ENCODE measurements around the gene SPTLC3.

Gene SPTLC3

DNA sequence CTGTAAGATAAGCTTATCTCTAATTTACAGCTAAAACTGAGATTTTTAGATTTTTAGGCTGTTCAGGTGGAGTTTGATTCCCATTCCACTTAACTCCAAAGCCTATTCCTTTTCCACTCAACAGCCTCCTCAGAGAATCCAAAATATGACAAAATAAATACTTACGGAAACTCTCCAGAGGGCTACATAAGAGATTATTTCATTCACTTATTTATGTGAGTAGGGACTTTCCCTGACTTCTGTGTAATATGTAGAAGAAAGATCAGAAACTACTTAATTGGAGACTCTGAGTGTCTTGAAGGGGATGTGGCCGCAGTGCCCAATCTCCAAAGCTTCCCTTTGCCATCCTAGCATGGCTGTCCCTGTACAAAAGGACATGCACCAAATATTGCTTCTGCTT is 140.2 kb downstream of the SPTLC3 start:
- no peaks in the 10 kb centered on the region for H3K36me3 ChIP-seq (ENCODE audit: control insufficient read depth, insufficient read depth, low read length)

DNA sequence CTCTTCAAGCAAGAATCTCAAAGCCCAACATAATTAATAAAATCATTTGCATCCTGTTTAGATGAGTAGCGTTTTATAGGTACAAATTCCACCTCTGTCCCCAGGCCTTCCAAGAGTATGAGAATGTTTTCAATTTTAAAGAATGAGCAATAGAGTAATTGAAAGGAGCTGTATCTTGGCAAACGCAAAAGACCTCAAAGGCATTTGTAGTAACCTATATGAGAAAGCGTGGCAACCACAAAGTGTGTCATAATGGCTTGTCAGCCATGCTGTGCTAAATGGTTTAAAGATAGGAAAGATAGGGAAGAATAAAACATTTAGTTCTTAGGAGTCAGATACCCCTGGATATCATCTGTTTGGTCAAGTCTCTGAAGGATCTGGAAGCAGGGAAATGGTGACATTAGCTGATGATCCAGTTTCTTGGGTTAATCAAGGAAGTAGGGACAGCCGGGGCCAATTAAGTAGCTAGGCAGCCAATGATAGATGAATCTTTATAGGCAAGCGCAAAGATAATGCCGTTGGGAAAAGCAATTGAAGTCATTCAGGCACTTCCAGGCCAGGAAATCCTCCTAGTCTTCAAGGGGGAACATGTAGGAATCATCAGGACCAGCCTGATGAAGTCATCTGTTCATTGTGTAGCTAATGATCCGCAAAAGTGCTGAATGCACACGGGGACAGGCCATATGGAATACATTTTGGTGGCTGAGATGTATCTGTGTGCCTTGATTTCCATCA is 140.8 kb downstream of the SPTLC3 start:
- no peaks in the 10 kb centered on the region for H3K4me1 ChIP-seq (ENCODE audit: control insufficient read depth, insufficient read depth, low read length)
- H3K36me3 ChIP-seq (ENCODE audit: control insufficient read depth, insufficient read depth, low read length), result no peaks in the 10 kb centered on the region
- H3K27me3 ChIP-seq (ENCODE audit: control insufficient read depth, insufficient read depth, low read length), result no peaks in the 10 kb centered on the region
- H3K9ac ChIP-seq (ENCODE audit: low read depth, low read length), result no peak overlapping the region
- H3K4me3 ChIP-seq (ENCODE audit: low read depth, low read length), result no peak overlapping the region
- no peaks in the 10 kb centered on the region for H3K9me3 ChIP-seq (ENCODE audit: control insufficient read depth, insufficient read depth, low read length)

More for the DNA sequence above, 140.2 kb downstream of the SPTLC3 start:
- Histone ChIP-seq H3K4me1 (ENCODE audit: control insufficient read depth, insufficient read depth, low read length) (no peaks in the 10 kb centered on the region), H3K9ac (ENCODE audit: low read depth, low read length) (no peak overlapping the region), H3K27me3 (ENCODE audit: control insufficient read depth, insufficient read depth, low read length) (no peaks in the 10 kb centered on the region), H3K4me3 (ENCODE audit: low read depth, low read length) (no peak overlapping the region), H3K9me3 (ENCODE audit: control insufficient read depth, insufficient read depth, low read length) (no peaks in the 10 kb centered on the region)

DNA sequence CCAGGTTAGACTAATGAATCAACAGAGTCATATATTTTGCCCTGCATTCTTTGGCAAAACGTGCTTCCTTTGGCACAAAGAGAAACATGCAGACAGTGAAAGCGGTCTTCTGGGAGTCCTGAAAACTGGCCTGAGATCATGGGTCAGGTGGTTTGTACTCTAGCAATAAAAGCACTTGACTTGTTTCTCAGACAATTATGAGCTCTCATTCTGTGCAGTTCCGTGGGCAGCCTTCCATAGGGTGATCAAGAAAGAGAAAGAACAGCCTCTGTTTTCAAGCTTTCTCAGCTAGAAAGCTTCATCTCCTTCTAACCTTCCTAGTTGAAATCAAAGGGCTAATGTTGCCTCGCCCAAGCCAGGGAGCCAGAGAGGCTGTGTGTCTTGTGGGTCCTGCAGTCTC is 149.6 kb downstream of the SPTLC3 start:
- H3K9me3 ChIP-seq (ENCODE audit: control insufficient read depth, insufficient read depth, low read length), result no peaks in the 10 kb centered on the region
- no peak overlapping the region for H3K9ac ChIP-seq (ENCODE audit: low read depth, low read length)
- H3K4me1 ChIP-seq (ENCODE audit: control insufficient read depth, insufficient read depth, low read length), result no peaks in the 10 kb centered on the region
- H3K4me3 ChIP-seq (ENCODE audit: low read depth, low read length), result no peak overlapping the region
- H3K36me3 ChIP-seq (ENCODE audit: control insufficient read depth, insufficient read depth, low read length), result no peaks in the 10 kb centered on the region
- no peaks in the 10 kb centered on the region for H3K27me3 ChIP-seq (ENCODE audit: control insufficient read depth, insufficient read depth, low read length)

DNA sequence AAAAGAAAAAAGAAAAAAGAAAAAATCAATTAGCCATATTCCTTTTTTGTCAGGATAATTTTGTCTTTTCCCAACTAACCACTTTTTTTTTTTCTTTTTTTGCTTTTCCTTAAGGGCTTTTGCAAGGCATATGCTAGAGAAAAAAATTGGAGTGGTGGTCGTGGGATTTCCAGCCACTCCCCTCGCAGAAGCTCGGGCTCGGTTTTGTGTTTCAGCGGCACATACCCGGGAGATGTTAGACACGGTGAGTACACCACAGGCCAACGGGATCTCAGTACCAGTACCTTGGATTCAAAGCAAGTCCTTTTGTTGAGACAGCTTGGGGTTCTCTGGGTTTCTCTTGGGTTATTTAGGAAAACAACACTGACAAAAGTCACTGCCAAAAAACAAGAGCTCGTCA is 151.1 kb downstream of the SPTLC3 start:
- Histone ChIP-seq H3K27me3 (ENCODE audit: control insufficient read depth, insufficient read depth, low read length) (no peaks in the 10 kb centered on the region), H3K36me3 (ENCODE audit: control insufficient read depth, insufficient read depth, low read length) (no peaks in the 10 kb centered on the region), H3K9me3 (ENCODE audit: control insufficient read depth, insufficient read depth, low read length) (no peaks in the 10 kb centered on the region), H3K4me1 (ENCODE audit: control insufficient read depth, insufficient read depth, low read length) (peaks cover 3% of the 10 kb centered on the region), H3K9ac (ENCODE audit: low read depth, low read length) (no peak overlapping the region), H3K4me3 (ENCODE audit: low read depth, low read length) (no peak overlapping the region)

DNA sequence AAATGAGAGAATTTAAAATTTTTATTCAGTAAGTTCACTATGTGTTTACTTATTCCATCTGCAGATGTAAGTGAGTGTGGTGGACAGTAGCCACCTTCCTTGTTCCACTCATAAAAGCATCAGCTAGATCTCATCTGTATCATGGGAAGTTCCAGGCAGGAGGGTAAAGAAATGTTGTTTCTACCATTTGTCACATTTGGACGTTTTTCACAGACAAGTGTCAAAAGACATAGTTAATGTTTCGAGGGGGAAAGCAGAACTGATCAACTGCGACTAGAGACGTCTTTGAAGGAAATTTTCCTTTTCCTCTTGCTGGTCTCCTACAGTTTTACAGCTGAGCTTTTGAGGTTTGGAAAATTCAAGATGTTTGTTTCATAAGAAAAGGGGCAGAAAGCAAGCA is 156.4 kb downstream of the SPTLC3 start:
- no peak overlapping the region for H3K4me3 ChIP-seq (ENCODE audit: low read depth, low read length)
- H3K27me3 ChIP-seq (ENCODE audit: control insufficient read depth, insufficient read depth, low read length), result no peaks in the 10 kb centered on the region
- H3K9me3 ChIP-seq (ENCODE audit: control insufficient read depth, insufficient read depth, low read length), result no peaks in the 10 kb centered on the region
- no peaks in the 10 kb centered on the region for H3K36me3 ChIP-seq (ENCODE audit: control insufficient read depth, insufficient read depth, low read length)
- peaks cover 3% of the 10 kb centered on the region for H3K4me1 ChIP-seq (ENCODE audit: control insufficient read depth, insufficient read depth, low read length)
- no peak overlapping the region for H3K9ac ChIP-seq (ENCODE audit: low read depth, low read length)

DNA sequence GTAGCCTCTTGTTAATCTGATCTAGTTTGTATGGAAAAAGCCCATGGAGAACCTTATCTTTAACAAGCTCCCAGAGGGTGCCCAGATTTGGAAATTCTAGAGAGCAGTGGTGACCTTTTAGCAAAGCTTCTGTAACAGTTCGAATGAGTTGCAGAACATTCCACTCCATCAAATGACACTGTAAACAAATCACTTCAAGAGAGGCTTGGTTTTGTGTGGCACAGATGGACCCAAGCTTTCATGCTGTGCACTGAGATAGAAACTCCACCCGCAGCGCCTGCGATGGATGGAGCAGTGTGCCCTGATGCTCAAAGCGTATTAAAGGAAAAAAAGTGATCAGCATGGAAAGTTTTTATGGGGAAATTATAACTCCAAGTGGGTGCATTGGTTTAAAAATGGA is 157.2 kb downstream of the SPTLC3 start:
- H3K4me1 ChIP-seq (ENCODE audit: control insufficient read depth, insufficient read depth, low read length), result peaks cover 3% of the 10 kb centered on the region
- no peaks in the 10 kb centered on the region for H3K27me3 ChIP-seq (ENCODE audit: control insufficient read depth, insufficient read depth, low read length)
- no peaks in the 10 kb centered on the region for H3K9me3 ChIP-seq (ENCODE audit: control insufficient read depth, insufficient read depth, low read length)
- H3K36me3 ChIP-seq (ENCODE audit: control insufficient read depth, insufficient read depth, low read length), result no peaks in the 10 kb centered on the region
- H3K9ac ChIP-seq (ENCODE audit: low read depth, low read length), result no peak overlapping the region
- no peak overlapping the region for H3K4me3 ChIP-seq (ENCODE audit: low read depth, low read length)

DNA sequence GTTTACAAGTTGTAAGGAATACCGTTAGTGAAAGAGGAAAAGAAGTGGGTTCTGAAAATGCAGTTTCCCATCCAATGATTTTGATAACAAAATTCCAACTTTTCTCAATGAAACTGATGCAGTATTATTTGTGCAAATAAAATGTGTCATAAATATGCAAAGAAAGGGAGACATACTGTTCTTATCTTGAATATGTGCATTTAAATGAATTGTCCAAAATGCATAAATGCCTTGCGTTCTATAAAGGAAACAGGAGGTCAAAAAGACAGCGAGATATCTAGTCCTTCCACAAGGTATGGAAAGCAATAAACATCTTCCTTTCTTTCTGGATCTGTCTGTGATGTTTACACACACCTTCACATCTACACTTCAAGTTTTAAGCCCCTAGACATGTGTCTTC is 157.7 kb downstream of the SPTLC3 start:
- Histone ChIP-seq H3K9me3 (ENCODE audit: control insufficient read depth, insufficient read depth, low read length) (no peaks in the 10 kb centered on the region), H3K4me3 (ENCODE audit: low read depth, low read length) (no peak overlapping the region), H3K9ac (ENCODE audit: low read depth, low read length) (no peak overlapping the region), H3K4me1 (ENCODE audit: control insufficient read depth, insufficient read depth, low read length) (peaks cover 3% of the 10 kb centered on the region), H3K36me3 (ENCODE audit: control insufficient read depth, insufficient read depth, low read length) (no peaks in the 10 kb centered on the region), H3K27me3 (ENCODE audit: control insufficient read depth, insufficient read depth, low read length) (no peaks in the 10 kb centered on the region)

DNA sequence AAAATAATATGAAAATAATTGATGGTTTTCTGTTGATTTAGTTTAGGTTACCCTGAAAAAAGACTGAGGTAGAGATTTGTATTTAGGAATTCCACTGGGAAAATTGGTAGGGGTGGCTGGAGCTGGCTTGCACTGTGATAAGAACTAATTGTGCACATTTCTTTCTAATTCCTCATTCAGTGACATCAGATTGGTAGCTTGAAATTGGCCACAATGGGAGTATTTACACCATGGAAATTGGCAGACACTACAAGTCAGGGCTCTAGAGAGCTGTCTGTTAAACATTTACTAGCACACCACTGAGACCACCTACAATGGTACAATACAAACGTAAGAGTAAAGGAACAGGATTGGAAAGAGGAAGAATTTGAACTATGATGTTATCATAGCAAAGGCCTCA is 160.3 kb downstream of the SPTLC3 start:
- H3K27me3 ChIP-seq (ENCODE audit: control insufficient read depth, insufficient read depth, low read length), result no peaks in the 10 kb centered on the region
- no peaks in the 10 kb centered on the region for H3K36me3 ChIP-seq (ENCODE audit: control insufficient read depth, insufficient read depth, low read length)
- H3K9me3 ChIP-seq (ENCODE audit: control insufficient read depth, insufficient read depth, low read length), result no peaks in the 10 kb centered on the region
- H3K4me3 ChIP-seq (ENCODE audit: low read depth, low read length), result no peak overlapping the region
- no peak overlapping the region for H3K9ac ChIP-seq (ENCODE audit: low read depth, low read length)
- peaks cover 3% of the 10 kb centered on the region for H3K4me1 ChIP-seq (ENCODE audit: control insufficient read depth, insufficient read depth, low read length)

DNA sequence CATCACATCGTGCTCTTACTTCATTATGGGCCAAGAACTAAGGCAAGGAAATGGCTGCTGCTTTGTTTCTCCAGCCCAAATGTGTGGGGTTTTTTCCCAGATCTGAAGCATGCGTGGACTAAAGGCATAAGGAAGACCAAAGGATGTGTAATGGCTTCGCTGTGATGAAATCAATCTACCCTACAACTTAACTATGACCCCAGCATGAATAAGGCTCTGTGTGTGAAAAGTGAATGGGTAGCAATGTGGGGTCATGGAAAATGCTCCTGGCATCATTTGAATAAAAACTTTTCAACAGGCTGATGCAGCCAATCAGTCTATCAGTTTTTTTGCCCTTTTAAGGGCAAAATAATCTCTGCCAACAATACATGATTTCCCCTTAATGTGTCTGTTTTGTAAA is 162.0 kb downstream of the SPTLC3 start:
- H3K9ac ChIP-seq (ENCODE audit: low read depth, low read length), result no peak overlapping the region
- no peaks in the 10 kb centered on the region for H3K9me3 ChIP-seq (ENCODE audit: control insufficient read depth, insufficient read depth, low read length)
- H3K36me3 ChIP-seq (ENCODE audit: control insufficient read depth, insufficient read depth, low read length), result no peaks in the 10 kb centered on the region
- H3K27me3 ChIP-seq (ENCODE audit: control insufficient read depth, insufficient read depth, low read length), result no peaks in the 10 kb centered on the region
- H3K4me3 ChIP-seq (ENCODE audit: low read depth, low read length), result no peak overlapping the region
- no peaks in the 10 kb centered on the region for H3K4me1 ChIP-seq (ENCODE audit: control insufficient read depth, insufficient read depth, low read length)

DNA sequence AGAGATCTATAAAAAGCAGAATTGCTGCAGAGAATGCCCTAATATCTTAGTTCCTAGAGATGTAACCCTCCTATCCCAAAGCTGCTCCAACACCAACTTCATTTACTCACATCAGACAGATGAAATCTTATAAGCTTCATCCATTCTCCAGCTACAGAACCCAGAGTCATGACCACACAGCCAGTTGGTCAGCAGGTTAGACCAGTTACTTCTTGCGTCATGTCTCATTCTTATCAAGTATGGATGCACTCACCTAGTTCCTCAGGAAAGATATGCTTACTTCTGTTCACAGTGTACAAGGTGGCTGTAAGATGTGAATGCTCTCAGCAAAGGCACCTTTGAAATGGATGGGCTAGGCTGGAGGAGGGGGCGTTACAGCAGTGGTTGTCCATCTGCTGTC is 164.4 kb downstream of the SPTLC3 start:
- no peaks in the 10 kb centered on the region for H3K36me3 ChIP-seq (ENCODE audit: control insufficient read depth, insufficient read depth, low read length)
- no peaks in the 10 kb centered on the region for H3K4me1 ChIP-seq (ENCODE audit: control insufficient read depth, insufficient read depth, low read length)
- no peaks in the 10 kb centered on the region for H3K27me3 ChIP-seq (ENCODE audit: control insufficient read depth, insufficient read depth, low read length)
- no peaks in the 10 kb centered on the region for H3K9me3 ChIP-seq (ENCODE audit: control insufficient read depth, insufficient read depth, low read length)
- H3K4me3 ChIP-seq (ENCODE audit: low read depth, low read length), result no peak overlapping the region
- H3K9ac ChIP-seq (ENCODE audit: low read depth, low read length), result no peak overlapping the region

DNA sequence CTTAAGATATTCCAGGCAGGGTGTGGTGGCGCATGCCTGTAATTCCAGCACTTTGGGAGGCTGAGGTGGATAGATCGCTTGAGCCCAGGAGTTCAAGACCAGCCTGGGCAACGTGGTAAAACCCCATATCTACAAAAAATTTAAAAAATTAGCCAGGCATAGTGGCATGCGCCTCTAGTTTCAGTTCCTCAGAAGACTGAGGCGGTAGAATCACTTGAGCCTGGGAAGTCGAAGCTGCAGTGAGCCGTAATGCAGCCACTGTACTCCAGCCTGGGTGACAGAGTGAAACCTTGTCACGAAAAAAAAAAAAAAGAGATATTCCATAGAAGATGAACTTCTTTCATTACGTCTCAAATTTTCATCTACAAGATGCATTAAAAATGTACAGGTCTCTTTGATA is 165.6 kb downstream of the SPTLC3 start:
- Histone ChIP-seq H3K4me1 (ENCODE audit: control insufficient read depth, insufficient read depth, low read length) (no peaks in the 10 kb centered on the region), H3K36me3 (ENCODE audit: control insufficient read depth, insufficient read depth, low read length) (no peaks in the 10 kb centered on the region), H3K9ac (ENCODE audit: low read depth, low read length) (no peak overlapping the region), H3K9me3 (ENCODE audit: control insufficient read depth, insufficient read depth, low read length) (no peaks in the 10 kb centered on the region), H3K4me3 (ENCODE audit: low read depth, low read length) (no peak overlapping the region), H3K27me3 (ENCODE audit: control insufficient read depth, insufficient read depth, low read length) (no peaks in the 10 kb centered on the region)

DNA sequence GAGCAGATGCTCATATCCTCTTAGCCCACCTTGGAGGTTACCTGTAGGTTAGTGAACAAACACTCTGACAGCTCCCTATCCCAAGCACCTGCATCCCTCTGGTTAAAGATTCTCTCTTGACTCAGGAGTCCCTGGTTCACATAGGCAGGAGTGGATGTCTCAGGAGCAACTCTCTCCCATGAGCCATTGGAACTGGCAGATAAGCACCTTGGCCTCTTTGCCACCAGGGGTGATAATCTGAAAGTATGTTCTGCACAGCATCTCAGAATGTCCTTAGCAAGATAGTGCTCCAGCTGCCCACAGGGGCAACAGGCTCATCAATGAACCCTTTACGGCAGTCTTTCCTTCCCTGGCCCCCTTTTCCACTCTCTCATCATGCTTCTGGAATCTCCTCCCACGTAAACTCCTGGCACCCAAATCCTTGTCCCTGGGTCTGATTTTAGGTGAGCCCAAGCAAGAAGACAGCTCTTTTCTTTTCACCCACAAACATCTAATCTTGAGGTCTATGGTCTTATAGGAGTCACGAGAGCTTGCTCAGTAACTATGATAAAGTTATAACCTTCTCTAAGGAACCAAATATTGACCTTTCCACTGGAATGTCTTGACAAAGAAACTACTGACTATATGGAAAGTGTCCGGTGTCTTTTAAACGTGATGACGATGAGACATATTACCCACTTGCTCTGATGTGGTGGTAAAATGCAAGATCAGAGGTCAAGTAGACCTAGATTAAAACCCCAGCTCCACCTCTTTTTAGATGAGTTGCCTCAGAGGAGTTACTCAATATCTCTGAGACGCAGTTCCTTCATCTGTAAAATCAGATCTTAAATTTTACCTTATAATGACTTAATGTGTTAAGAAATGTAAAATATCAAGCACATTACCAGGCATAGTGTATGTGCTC is 172.5 kb downstream of the SPTLC3 start:
- no peak overlapping the region for H3K9ac ChIP-seq (ENCODE audit: low read depth, low read length)
- H3K4me3 ChIP-seq (ENCODE audit: low read depth, low read length), result no peak overlapping the region
- peaks cover 8% of the 10 kb centered on the region for H3K4me1 ChIP-seq (ENCODE audit: control insufficient read depth, insufficient read depth, low read length)
- no peaks in the 10 kb centered on the region for H3K27me3 ChIP-seq (ENCODE audit: control insufficient read depth, insufficient read depth, low read length)
- H3K9me3 ChIP-seq (ENCODE audit: control insufficient read depth, insufficient read depth, low read length), result no peaks in the 10 kb centered on the region
- no peaks in the 10 kb centered on the region for H3K36me3 ChIP-seq (ENCODE audit: control insufficient read depth, insufficient read depth, low read length)
